Measurements from ENCODE around the gene TMEM95.

TMEM95 gene

DNA sequence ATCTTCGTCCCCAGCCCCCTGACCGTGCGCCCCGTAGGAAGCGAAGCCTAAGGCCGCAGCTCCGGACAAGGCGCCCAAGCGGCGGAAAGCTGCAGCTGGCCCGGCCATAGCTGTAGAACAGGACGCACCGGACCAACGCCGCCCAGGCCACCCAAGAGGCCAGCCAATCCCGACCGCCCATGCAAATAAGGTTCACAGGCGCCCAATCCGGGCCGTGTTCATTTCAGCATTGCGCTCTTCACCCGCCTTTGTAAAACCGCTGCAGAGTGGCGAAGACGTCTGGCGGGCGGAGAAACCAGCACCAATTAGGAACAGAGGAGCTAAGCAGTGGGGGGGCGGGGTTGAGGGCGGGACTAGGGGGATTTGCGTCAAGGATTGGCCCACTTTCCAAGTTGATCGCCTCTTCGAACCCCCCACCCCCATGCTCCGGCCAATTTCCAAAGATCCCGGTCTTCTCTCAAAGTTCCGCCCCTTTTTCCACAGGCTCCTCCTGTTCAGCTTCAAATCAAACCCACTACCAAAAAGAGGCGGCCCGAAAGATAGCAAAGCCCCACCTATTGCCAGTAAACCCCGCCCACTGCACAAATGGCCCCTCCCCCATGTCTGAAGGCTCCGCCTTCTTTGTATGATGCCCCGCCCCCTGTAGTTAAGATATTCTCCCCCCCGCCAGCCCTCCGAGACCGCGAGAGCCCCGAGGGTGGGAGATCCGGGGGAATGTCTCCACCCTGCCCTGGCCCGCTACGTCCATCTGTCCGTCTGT lies 49.2 kb downstream of the TMEM95 start, which contains the start of gene TMEM256:
TMEM256 (minus strand) TSS at position 121 of the 760 bp plus-strand sequence; CDS start at position 108, 13 bp downstream.
- peak; percentile 89 to 93 for DNase-seq (ENCODE audit: low read depth in 2 of 2)

DNA sequence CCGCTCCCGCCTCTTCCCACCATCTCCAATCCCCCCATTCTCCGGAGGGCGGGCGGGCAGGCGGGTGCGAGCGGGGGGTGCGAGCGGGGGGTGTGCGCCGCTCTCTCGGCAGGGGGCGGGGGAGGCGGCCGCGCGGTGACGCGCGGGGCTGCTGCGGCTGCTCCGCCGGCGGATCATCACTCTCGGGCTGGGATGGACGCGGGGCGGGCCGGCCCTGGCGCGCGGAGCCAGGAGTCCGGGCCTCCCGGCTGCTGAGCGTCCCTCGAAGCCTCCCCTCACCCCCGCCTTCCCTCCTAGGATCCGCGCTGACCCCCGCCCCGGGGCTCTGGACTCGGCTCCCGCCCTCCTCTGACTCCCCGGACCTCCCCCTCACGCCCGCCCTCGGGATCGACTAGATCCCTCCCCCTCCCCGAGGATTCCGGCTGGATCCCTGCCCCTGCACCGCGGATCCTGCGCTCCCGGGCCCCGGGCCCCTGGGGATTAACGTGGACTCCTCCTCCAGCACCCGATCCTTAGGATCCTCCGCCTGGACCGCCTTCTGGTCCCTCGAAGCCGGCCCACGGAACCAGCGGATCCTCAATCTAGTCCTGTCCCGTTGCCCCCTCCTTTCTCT lies 49.9 kb downstream of the TMEM95 start:
- DNase-seq (ENCODE audit: low read depth in 2 of 2), result peak in 1 of 2 donors; percentile 36

- DNase-seq (ENCODE audit: low read depth in 2 of 2), result no peak
Measured at GRCh38 chr17:7405350-7406234, 50.6 kb downstream of the TMEM95 start.

DNA sequence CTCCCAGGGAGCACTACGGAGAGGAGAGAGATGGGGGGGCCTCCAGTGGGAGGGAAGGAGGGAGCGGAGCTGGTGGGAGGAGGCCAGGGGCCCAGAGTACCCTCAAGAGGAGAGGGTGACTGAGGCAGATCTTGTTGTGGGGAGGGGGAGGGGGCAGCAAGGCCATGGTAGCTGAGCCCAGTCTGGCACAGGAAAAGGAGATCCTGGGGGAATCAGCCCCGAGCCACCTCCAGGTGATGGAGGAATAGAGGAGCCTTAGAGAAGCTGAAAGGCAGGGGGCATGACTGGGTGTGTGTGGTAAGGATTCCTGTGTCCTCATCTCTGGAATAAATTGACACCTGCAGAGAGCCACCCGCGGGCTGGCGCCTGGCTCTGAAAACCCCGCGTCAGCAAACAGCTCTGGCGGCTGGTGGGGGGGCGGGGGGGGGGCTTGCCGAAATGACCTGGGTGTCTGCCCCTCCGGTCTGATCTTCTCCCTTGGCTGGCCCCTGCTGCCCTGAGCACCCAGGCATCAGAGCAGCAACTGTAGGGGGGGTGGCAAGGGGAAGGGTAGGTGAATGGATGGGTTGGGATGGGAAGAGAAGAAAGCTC lies 51.4 kb downstream of the TMEM95 start:
- DNase-seq (ENCODE audit: low read depth in 2 of 2), result no peak

Data from activated CD8-positive, alpha-beta memory T cell treated with anti-CD3 and anti-CD28 coated beads for 4 hours (primary cell).